Measurements from ENCODE around the gene MYOG. TPM values are rescaled to one million over a fixed set of nuclear protein-coding genes. Genes with fewer than 3 reads are reported as not detected.

MYOG gene
- total RNA-seq, 1 donor from 2014 or later, result not detected

- no peak for TF ChIP-seq CTCF (IDR thresholded peaks at IDR 0.05; ENCODE audit: unreplicated experiment)
- Mint-ChIP-seq H3K27me3 (ENCODE audit: low read depth) (peaks cover 5% of the 10 kb centered on the region), H3K4me1 (no peaks in the 10 kb centered on the region), H3K9me3 (peaks cover 31% of the 10 kb centered on the region), H3K36me3 (peaks cover 5% of the 10 kb centered on the region), H3K4me3 (no peak overlapping the region), H3K27ac (no peak overlapping the region)
- no peak for DNase-seq (ENCODE audit: low spot score in 2 of 2, unreplicated experiment in 2 of 2)
These were observed 10.8 kb upstream of the MYOG start for GRCh38 chr1:203096566-203096965.

- TF ChIP-seq CTCF (IDR thresholded peaks at IDR 0.05; ENCODE audit: unreplicated experiment), result no peak
- peaks cover 31% of the 10 kb centered on the region for H3K9me3 Mint-ChIP-seq
- H3K4me1 Mint-ChIP-seq, result peaks cover 5% of the 10 kb centered on the region
- peaks cover 5% of the 10 kb centered on the region for H3K27me3 Mint-ChIP-seq (ENCODE audit: low read depth)
- DNase-seq (ENCODE audit: low spot score in 2 of 2, unreplicated experiment in 2 of 2), result no peak
- no peak overlapping the region for H3K27ac Mint-ChIP-seq
- no peak overlapping the region for H3K4me3 Mint-ChIP-seq
- peaks cover 5% of the 10 kb centered on the region for H3K36me3 Mint-ChIP-seq
These were observed 9.4 kb upstream of the MYOG start for GRCh38 chr1:203095061-203095690.

GRCh38 chr1:203093754-203094410, 8.1 kb upstream of the MYOG start:
- H3K4me1 Mint-ChIP-seq, result peaks cover 10% of the 10 kb centered on the region
- no peak for TF ChIP-seq CTCF (IDR thresholded peaks at IDR 0.05; ENCODE audit: unreplicated experiment)
- peaks cover 5% of the 10 kb centered on the region for H3K36me3 Mint-ChIP-seq
- no peak for DNase-seq (ENCODE audit: low spot score in 2 of 2, unreplicated experiment in 2 of 2)
- no peak overlapping the region for H3K27ac Mint-ChIP-seq
- peaks cover 31% of the 10 kb centered on the region for H3K9me3 Mint-ChIP-seq
- H3K4me3 Mint-ChIP-seq, result no peak overlapping the region
- peaks cover 5% of the 10 kb centered on the region for H3K27me3 Mint-ChIP-seq (ENCODE audit: low read depth)

- H3K36me3 Mint-ChIP-seq, result peaks cover 5% of the 10 kb centered on the region
- no peak overlapping the region for H3K27ac Mint-ChIP-seq
These were observed 6.0 kb upstream of the MYOG start for GRCh38 chr1:203091761-203092330.

GRCh38 chr1:203091199-203091477, 5.3 kb upstream of the MYOG start:
- peaks cover 5% of the 10 kb centered on the region for H3K36me3 Mint-ChIP-seq
- peaks cover 5% of the 10 kb centered on the region for H3K27me3 Mint-ChIP-seq (ENCODE audit: low read depth)
- DNase-seq (ENCODE audit: low spot score in 2 of 2, unreplicated experiment in 2 of 2), result no peak
- no peak overlapping the region for H3K27ac Mint-ChIP-seq
- H3K4me3 Mint-ChIP-seq, result no peak overlapping the region
- TF ChIP-seq CTCF (IDR thresholded peaks at IDR 0.05; ENCODE audit: unreplicated experiment), result no peak
- peaks cover 22% of the 10 kb centered on the region for H3K9me3 Mint-ChIP-seq
- H3K4me1 Mint-ChIP-seq, result peaks cover 22% of the 10 kb centered on the region

More at GRCh38 chr1:203091761-203092330, 6.0 kb upstream of the MYOG start:
- Mint-ChIP-seq H3K9me3 (peaks cover 25% of the 10 kb centered on the region), H3K27me3 (ENCODE audit: low read depth) (peaks cover 5% of the 10 kb centered on the region), H3K4me1 (peaks cover 15% of the 10 kb centered on the region), H3K4me3 (no peak overlapping the region)
- TF ChIP-seq CTCF (IDR thresholded peaks at IDR 0.05; ENCODE audit: unreplicated experiment), result no peak
- DNase-seq (ENCODE audit: low spot score in 2 of 2, unreplicated experiment in 2 of 2), result no peak

All from mesothelial cell of epicardium (in vitro differentiated cells).